HepG2 (cell line): ENCODE results near the gene CAPZA1. TPM values are rescaled to one million over a fixed set of nuclear protein-coding genes. Genes with fewer than 3 reads are reported as not detected.

ENCODE experiments used
- ATF7 ChIP-seq, 2 experiments: fragments of 450-650 bp in 1 of 2; sonication (generic) in 1 of 2; formaldehyde crosslinking in 1 of 2; IDR thresholded peaks; 2 replicates each; pipeline versions ENCODE4 v1.4.0 to v1.6.1; 2016 to 2020; ENCODE audit warnings: antibody characterized with exemption in 1 of 2, mild to moderate bottlenecking in 1 of 2, missing genetic modification reagents in 1 of 2
- CREM ChIP-seq, 2 experiments: sonication (generic) in 1 of 2; formaldehyde crosslinking in 1 of 2; IDR thresholded peaks; 2 replicates each; pipeline versions ENCODE4 v1.4.0 to v1.6.1; 2016 to 2020; ENCODE audit warnings: antibody characterized with exemption in 1 of 2, mild to moderate bottlenecking in 1 of 2, missing genetic modification reagents in 1 of 2
- FOXO1 ChIP-seq: sonication (generic); formaldehyde crosslinking; IDR thresholded peaks from 2 replicates; pipeline ENCODE4 v1.4.0; 2020; ENCODE audit warnings: missing genetic modification reagents
- GLI4 ChIP-seq: sonication (generic); formaldehyde crosslinking; IDR thresholded peaks from 2 replicates; pipeline ENCODE4 v1.5.1; 2020; ENCODE audit warnings: missing genetic modification reagents, mild to moderate bottlenecking, moderate library complexity, borderline replicate concordance
- JUND ChIP-seq: sonication (generic); formaldehyde crosslinking; IDR thresholded peaks from 2 replicates; pipeline ENCODE4 v1.8.0; 2022; ENCODE audit warnings: mild to moderate bottlenecking, missing genetic modification reagents
- KDM2A ChIP-seq: sonication (generic); formaldehyde crosslinking; IDR thresholded peaks from 2 replicates; pipeline ENCODE4 v1.4.0; 2020; ENCODE audit warnings: low read depth, missing genetic modification reagents, borderline replicate concordance
- NFIC ChIP-seq: IDR thresholded peaks from 2 replicates; pipeline ENCODE4 v1.6.1; 2012; ENCODE audit warnings: mild to moderate bottlenecking, low read length, inconsistent platforms
- POGZ ChIP-seq: sonication (generic); formaldehyde crosslinking; IDR thresholded peaks from 2 replicates; pipeline ENCODE4 v1.4.0; 2020; ENCODE audit warnings: mild to moderate bottlenecking, missing genetic modification reagents
- PRPF4 ChIP-seq: fragments of 200-400 bp; formaldehyde crosslinking; IDR thresholded peaks from 2 replicates; pipeline ENCODE4 v1.6.1; 2016; ENCODE audit warnings: low read length, low read depth; ENCODE audit not compliant: poor library complexity, severe bottlenecking
- RARA ChIP-seq: IDR thresholded peaks from 2 replicates; pipeline ENCODE4 v1.6.1; 2016; ENCODE audit warnings: missing genetic modification reagents, missing compliant biosample characterization
- RBFOX2 ChIP-seq: fragments of 200-400 bp; formaldehyde crosslinking; IDR thresholded peaks from 2 replicates; pipeline ENCODE4 v1.6.1; 2017; ENCODE audit warnings: low read depth, mild to moderate bottlenecking, low read length
- RFX1 ChIP-seq: fragments of 450-650 bp; IDR thresholded peaks from 2 replicates; pipeline ENCODE4 v1.6.1; 2017
- SPEN ChIP-seq: sonication (generic); formaldehyde crosslinking; IDR thresholded peaks from 2 replicates; pipeline ENCODE4 v1.5.1; 2020; ENCODE audit warnings: low read depth, mild to moderate bottlenecking, missing genetic modification reagents
- SRSF1 ChIP-seq: fragments of 200-400 bp; formaldehyde crosslinking; optimal IDR thresholded peaks from 2 replicates; pipeline ENCODE3; 2017; ENCODE audit warnings: mild to moderate bottlenecking, low read depth, low read length, moderate library complexity
- SRSF4 ChIP-seq: fragments of 200-400 bp; formaldehyde crosslinking; IDR thresholded peaks from one replicate; pipeline ENCODE4 v1.6.1; 2018; ENCODE audit warnings: mild to moderate bottlenecking, low read depth, low read length, moderate library complexity; ENCODE audit not compliant: poor library complexity, severe bottlenecking
- ZFP82 ChIP-seq: sonication (generic); formaldehyde crosslinking; IDR thresholded peaks from 2 replicates; pipeline ENCODE4 v1.5.1; 2020; ENCODE audit warnings: mild to moderate bottlenecking, missing genetic modification reagents, borderline replicate concordance
- ZFP90 ChIP-seq: sonication (generic); formaldehyde crosslinking; IDR thresholded peaks from 2 replicates; pipeline ENCODE4 v1.8.0; 2022; ENCODE audit warnings: missing genetic modification reagents, mild to moderate bottlenecking, inconsistent platforms, borderline replicate concordance
- ZNF224 ChIP-seq: sonication (generic); formaldehyde crosslinking; IDR thresholded peaks from 2 replicates; pipeline ENCODE4 v1.5.0; 2020; ENCODE audit warnings: mild to moderate bottlenecking, missing genetic modification reagents
- ZNF317 ChIP-seq: sonication (generic); formaldehyde crosslinking; IDR thresholded peaks from 2 replicates; pipeline ENCODE4 v1.5.0; 2020; ENCODE audit warnings: mild to moderate bottlenecking, missing genetic modification reagents
- ZNF44 ChIP-seq: sonication (generic); formaldehyde crosslinking; IDR thresholded peaks from 2 replicates; pipeline ENCODE4 v1.5.1; 2020; ENCODE audit warnings: mild to moderate bottlenecking, missing genetic modification reagents
- ZNF446 ChIP-seq: sonication (generic); formaldehyde crosslinking; IDR thresholded peaks from 2 replicates; pipeline ENCODE4 v1.5.0; 2020; ENCODE audit warnings: mild to moderate bottlenecking, missing genetic modification reagents
- polyA plus RNA-seq, 8 experiments: library from polyadenylated mRNA; depleted of rRNA in 3 of 8; stranded (reverse) in 7 of 8; unstranded in 1 of 8; fragments of >200 nt; fragmentation: Illumina TruSeq in 4 of 8; extraction: Trizol in 4 of 8; gene quantifications; 2 replicates each; pipeline versions ENCODE4 v1.2.1 to v1.2.3, GENCODE V29; 2011 to 2016; ENCODE audit warnings: low read depth in 4 of 8, missing spikeins in 1 of 8, mixed read lengths in 1 of 8; ENCODE audit not compliant: insufficient read depth in 1 of 8
- total RNA-seq, 5 experiments: library from RNA; depleted of rRNA; stranded (reverse); fragments of >200 nt; fragmentation: Illumina TruSeq; extraction: Trizol; gene quantifications; 2 replicates each; pipeline ENCODE4 v1.2.3, GENCODE V29; 2016; ENCODE audit warnings: low read depth in 1 of 5
- TF ChIP-seq, protein P1 (sequence below): sonication (generic); formaldehyde crosslinking; IDR thresholded peaks from 2 replicates; pipeline ENCODE4 v1.5.0; 2020; ENCODE audit warnings: mild to moderate bottlenecking, low read depth, missing genetic modification reagents, borderline replicate concordance
- TF ChIP-seq, protein P2 (sequence below): sonication (generic); formaldehyde crosslinking; IDR thresholded peaks from 2 replicates; pipeline ENCODE4 v1.8.1; 2023; ENCODE audit warnings: mild to moderate bottlenecking, inconsistent platforms, moderate library complexity, missing genetic modification reagents, borderline replicate concordance
- TF ChIP-seq, protein P3 (sequence below): sonication (generic); formaldehyde crosslinking; IDR thresholded peaks from 2 replicates; pipeline ENCODE4 v1.4.0; 2020; ENCODE audit warnings: missing genetic modification reagents, low read depth, mild to moderate bottlenecking, borderline replicate concordance

CAPZA1 gene
- total and polyA plus RNA-seq, 2 of the 13 experiments (the other 11 are each of a cell fraction or from before 2014, with no cell fraction given): 67.0 to 117 TPM

DNA sequence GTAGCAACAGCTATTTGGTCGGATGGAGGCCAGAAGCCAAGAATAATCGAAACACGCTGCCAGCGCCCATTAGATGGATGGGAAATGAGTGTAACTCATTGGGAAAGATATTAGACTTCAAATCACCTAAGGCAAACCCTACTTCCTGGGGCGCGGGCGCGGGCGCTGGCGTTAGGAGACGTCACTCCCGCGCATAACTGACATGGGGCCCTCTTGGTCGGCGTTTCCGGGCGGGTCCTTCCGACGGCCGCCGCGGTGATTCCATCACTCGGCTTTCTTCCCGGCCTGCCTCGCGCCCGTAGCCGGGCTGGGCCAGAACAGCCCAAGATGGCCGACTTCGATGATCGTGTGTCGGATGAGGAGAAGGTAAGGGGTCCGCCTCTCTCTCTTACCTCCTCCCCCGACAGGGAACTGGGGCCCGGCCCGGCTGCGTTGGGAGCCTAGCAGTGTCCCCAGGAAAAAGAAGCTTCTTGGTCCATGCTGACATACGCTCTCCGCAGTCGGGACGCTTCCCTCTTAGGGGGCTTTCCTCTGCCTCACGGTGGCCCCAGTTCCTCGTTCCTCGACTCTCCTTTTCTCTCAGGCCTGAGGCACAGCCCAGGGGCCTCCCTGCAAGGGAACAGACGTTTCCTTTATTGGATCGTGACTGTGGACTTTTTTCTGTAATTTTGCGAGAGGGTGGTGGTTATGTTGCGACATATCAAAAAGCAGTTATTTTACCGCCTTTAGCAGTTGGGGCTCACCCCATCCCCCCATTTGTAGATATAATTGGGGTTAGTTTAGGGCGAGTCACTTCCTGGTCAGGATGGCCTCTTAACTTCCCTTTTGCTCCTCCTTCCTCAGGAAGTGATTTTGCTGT lies at the start of gene CAPZA1 (continued):
- 0 out of 2 replicates have a peak, but pooled peaks have one; percentile 55 for TF ChIP-seq ZNF44 (CRISPR knock-in tag)
- peak; percentile 84 for TF ChIP-seq POGZ (CRISPR knock-in tag)
- TF ChIP-seq FOXO1 (CRISPR knock-in tag): no peak
- TF ChIP-seq, protein P1, sequence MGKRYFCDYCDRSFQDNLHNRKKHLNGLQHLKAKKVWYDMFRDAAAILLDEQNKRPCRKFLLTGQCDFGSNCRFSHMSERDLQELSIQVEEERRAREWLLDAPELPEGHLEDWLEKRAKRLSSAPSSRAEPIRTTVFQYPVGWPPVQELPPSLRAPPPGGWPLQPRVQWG (CRISPR knock-in tag): 0 out of 2 replicates have a peak, but pooled peaks have one; percentile 53
- TF ChIP-seq ZNF224: no peak
- TF ChIP-seq RBFOX2: peak; percentile 82
- 0 out of 2 replicates have a peak, but pooled peaks have one; percentile 26 for TF ChIP-seq JUND (CRISPR knock-in tag)
- peak; percentile 92 for TF ChIP-seq CREM (IDR thresholded peaks at IDR 0.05)
- no peak for TF ChIP-seq CREM (CRISPR knock-in tag; IDR thresholded peaks at IDR 0.05)
- TF ChIP-seq ATF7 (IDR thresholded peaks at IDR 0.05): no peak
- peak; percentile 65; the same call in 1 of the 2 replicates for TF ChIP-seq ATF7 (CRISPR knock-in tag; IDR thresholded peaks at IDR 0.05)
- no peak for TF ChIP-seq SRSF4
- TF ChIP-seq KDM2A: peak; percentile 70; the same call in 1 of the 2 replicates
- no peak for TF ChIP-seq PRPF4
- TF ChIP-seq, protein P2, sequence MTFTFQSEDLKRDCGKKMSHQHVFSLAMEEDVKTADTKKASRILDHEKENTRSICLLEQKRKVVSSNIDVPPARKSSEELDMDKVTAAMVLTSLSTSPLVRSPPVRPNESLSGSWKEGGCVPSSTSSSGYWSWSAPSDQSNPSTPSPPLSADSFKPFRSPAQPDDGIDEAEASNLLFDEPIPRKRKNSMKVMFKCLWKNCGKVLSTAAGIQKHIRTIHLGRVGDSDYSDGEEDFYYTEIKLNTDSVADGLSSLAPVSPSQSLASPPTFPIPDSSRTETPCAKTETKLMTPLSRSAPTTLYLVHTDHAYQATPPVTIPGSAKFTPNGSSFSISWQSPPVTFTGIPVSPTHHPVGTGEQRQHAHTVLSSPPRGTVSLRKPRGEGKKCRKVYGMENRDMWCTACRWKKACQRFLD (CRISPR knock-in tag): peak; percentile 34; the same call in 1 of the 2 replicates
- TF ChIP-seq ZNF446: 0 out of 2 replicates have a peak, but pooled peaks have one; percentile 63
- TF ChIP-seq GLI4 (CRISPR knock-in tag): 0 out of 2 replicates have a peak, but pooled peaks have one; percentile 34
- peak; percentile 7; the same call in 1 of the 2 replicates for TF ChIP-seq ZNF317 (CRISPR knock-in tag)
- no peak for TF ChIP-seq NFIC
- TF ChIP-seq SRSF1: peak; percentile 25
- no peak for TF ChIP-seq RARA (CRISPR knock-in tag)
- TF ChIP-seq ZFP82 (CRISPR knock-in tag): peak; percentile 24; the same call in 1 of the 2 replicates
- TF ChIP-seq ZFP90: no peak
- no peak for TF ChIP-seq RFX1
- TF ChIP-seq SPEN: peak; percentile 75; the same call in 1 of the 2 replicates
- TF ChIP-seq, protein P3, sequence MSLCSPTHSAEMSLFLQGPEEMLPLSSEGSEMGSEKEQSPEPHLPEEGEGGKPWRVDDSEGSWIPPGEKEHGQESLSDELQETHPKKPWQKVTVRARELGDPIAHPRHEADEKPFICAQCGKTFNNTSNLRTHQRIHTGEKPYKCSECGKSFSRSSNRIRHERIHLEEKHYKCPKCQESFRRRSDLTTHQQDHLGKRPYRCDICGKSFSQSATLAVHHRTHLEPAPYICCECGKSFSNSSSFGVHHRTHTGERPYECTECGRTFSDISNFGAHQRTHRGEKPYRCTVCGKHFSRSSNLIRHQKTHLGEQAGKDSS (CRISPR knock-in tag): 0 out of 2 replicates have a peak, but pooled peaks have one; percentile 15
